ENCODE data around the gene KSR1.

KSR1 gene

GRCh38 chr17:27413315-27413714 is 42.9 kb upstream of the KSR1 start:
- no peak overlapping the region for H3K4me3 ChIP-seq (IDR thresholded peaks at IDR 0.05; ENCODE audit: insufficient read depth, low read depth, low read length)
- no peaks in the 10 kb centered on the region for H3K4me1 ChIP-seq (ENCODE audit: low read depth, poor library complexity, severe bottlenecking)
- H3K9ac ChIP-seq = no peak overlapping the region
- H3K27me3 ChIP-seq (ENCODE audit: insufficient read depth, low read depth) = no peaks in the 10 kb centered on the region
- no peaks in the 10 kb centered on the region for H3K36me3 ChIP-seq (ENCODE audit: insufficient read depth)
- H4K20me1 ChIP-seq (ENCODE audit: insufficient read depth) = no peaks in the 10 kb centered on the region
- no peak overlapping the region for H3K27ac ChIP-seq
- no peak overlapping the region for H3K4me2 ChIP-seq
- H3K79me2 ChIP-seq (ENCODE audit: insufficient read depth, low read depth) = no peaks in the 10 kb centered on the region
- no peak for TF ChIP-seq CTCF (conservative IDR thresholded peaks at IDR 0.05; ENCODE audit: low read depth, low read length)
- no peak overlapping the region for H2AFZ ChIP-seq (ENCODE audit: low read depth)

DNA sequence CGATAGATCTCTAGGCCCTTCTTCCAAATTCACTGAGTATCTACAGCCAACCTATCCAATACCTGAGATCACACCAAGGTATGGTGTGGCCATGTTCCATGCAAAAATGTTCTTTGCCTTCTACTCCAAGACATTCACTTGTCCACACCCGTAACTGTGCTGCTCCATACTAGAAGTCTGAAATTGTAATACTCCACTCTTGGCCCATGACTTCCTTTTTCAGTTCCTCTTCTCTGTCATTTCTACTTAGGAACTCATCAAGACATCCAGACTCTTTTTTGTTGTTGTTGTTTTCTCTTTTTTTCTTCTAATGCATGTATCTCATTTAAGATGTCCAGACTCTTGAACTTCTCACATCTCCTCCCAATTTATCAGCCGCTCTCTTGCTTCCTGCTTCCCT is 42.5 kb upstream of the KSR1 start:
- no peaks in the 10 kb centered on the region for H3K36me3 ChIP-seq (ENCODE audit: insufficient read depth)
- no peaks in the 10 kb centered on the region for H4K20me1 ChIP-seq (ENCODE audit: insufficient read depth)
- H3K27me3 ChIP-seq (ENCODE audit: insufficient read depth, low read depth) = no peaks in the 10 kb centered on the region
- H3K4me2 ChIP-seq = no peak overlapping the region
- H3K9ac ChIP-seq = no peak overlapping the region
- no peak overlapping the region for H3K27ac ChIP-seq
- H3K4me1 ChIP-seq (ENCODE audit: low read depth, poor library complexity, severe bottlenecking) = no peaks in the 10 kb centered on the region
- no peak overlapping the region for H2AFZ ChIP-seq (ENCODE audit: low read depth)
- H3K79me2 ChIP-seq (ENCODE audit: insufficient read depth, low read depth) = no peaks in the 10 kb centered on the region
- no peak for TF ChIP-seq CTCF (conservative IDR thresholded peaks at IDR 0.05; ENCODE audit: low read depth, low read length)
- H3K4me3 ChIP-seq (IDR thresholded peaks at IDR 0.05; ENCODE audit: insufficient read depth, low read depth, low read length) = no peak overlapping the region

GRCh38 chr17:27414271-27414670 is 42.0 kb upstream of the KSR1 start:
- no peaks in the 10 kb centered on the region for H3K27me3 ChIP-seq (ENCODE audit: insufficient read depth, low read depth)
- H3K4me3 ChIP-seq (IDR thresholded peaks at IDR 0.05; ENCODE audit: insufficient read depth, low read depth, low read length) = no peak overlapping the region
- no peaks in the 10 kb centered on the region for H3K4me1 ChIP-seq (ENCODE audit: low read depth, poor library complexity, severe bottlenecking)
- no peak overlapping the region for H3K27ac ChIP-seq
- no peak overlapping the region for H3K9ac ChIP-seq
- no peaks in the 10 kb centered on the region for H3K79me2 ChIP-seq (ENCODE audit: insufficient read depth, low read depth)
- no peaks in the 10 kb centered on the region for H4K20me1 ChIP-seq (ENCODE audit: insufficient read depth)
- no peak for TF ChIP-seq CTCF (conservative IDR thresholded peaks at IDR 0.05; ENCODE audit: low read depth, low read length)
- H3K4me2 ChIP-seq = no peak overlapping the region
- no peaks in the 10 kb centered on the region for H3K36me3 ChIP-seq (ENCODE audit: insufficient read depth)
- H2AFZ ChIP-seq (ENCODE audit: low read depth) = no peak overlapping the region

DNA sequence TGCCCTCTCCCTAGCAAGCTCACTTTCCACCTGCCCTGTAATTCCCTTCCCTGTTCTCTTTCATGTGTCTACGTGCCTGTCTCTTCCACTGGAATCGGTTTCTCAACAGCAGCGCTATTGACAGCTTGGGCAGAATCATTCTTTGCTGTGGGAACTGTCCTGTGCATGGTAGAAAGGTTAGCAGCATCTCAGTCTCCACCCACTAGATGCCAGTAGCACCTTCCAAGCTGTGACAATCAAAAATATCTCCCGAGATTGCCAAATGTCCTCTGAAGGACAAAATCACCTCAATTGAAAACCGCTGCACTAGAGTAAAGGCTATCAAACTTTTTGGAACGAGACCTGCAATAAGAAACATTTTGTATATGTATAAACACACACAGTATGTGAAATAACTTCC is 41.6 kb upstream of the KSR1 start:
- H3K27me3 ChIP-seq (ENCODE audit: insufficient read depth, low read depth) = no peaks in the 10 kb centered on the region
- no peak overlapping the region for H3K4me2 ChIP-seq

More for the DNA sequence above, 41.6 kb upstream of the KSR1 start:
- Histone ChIP-seq H3K9ac (no peak overlapping the region), H3K27ac (no peak overlapping the region), H2AFZ (ENCODE audit: low read depth) (no peak overlapping the region), H3K4me1 (ENCODE audit: low read depth, poor library complexity, severe bottlenecking) (no peaks in the 10 kb centered on the region), H4K20me1 (ENCODE audit: insufficient read depth) (no peaks in the 10 kb centered on the region), H3K4me3 (IDR thresholded peaks at IDR 0.05; ENCODE audit: insufficient read depth, low read depth, low read length) (no peak overlapping the region), H3K36me3 (ENCODE audit: insufficient read depth) (no peaks in the 10 kb centered on the region), H3K79me2 (ENCODE audit: insufficient read depth, low read depth) (no peaks in the 10 kb centered on the region)
- no peak for TF ChIP-seq CTCF (conservative IDR thresholded peaks at IDR 0.05; ENCODE audit: low read depth, low read length)
